ENCODE measurements around the gene MAP7D3.
"Not testable (repeated sequence)": the region's sequence is repeated elsewhere in the genome, so short reads cannot be mapped to it uniquely, and the experiment has no call there.

The MAP7D3 gene

DNA sequence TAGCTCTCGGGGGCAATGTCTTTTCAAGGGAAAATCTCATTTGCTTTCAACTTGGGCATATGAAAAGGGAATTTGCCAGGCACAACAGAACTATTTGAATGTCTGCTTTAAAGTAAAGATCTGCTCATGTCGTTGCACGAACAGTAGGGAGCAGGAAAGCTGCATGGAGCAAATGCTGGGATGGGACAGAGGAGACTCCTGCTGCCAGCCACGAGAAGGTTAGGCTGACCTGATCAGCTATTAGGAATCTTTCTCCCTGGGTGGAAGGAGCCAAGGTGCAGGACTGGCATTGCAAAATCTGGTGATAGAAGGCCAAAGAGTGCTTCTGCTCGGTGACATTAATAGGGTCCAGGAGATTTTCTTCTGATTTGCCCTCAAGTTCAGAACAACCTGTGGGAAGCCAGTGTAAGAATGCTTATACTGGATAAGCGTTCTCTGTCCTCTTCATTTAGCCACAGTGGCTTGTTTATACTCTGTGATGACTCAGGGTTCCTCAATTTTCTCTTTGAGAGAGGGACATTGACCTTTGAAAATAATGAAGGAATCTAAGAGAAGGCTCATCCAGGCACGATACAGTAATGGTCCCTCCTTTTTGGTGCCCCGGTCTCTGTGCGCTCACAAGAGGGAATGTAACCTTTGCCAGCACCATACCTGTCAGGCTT, 80.9 kb downstream of the MAP7D3 start:
- Histone ChIP-seq H3K4me3 (ENCODE audit: low read length) (no peak overlapping the region), H3K27ac (ENCODE audit: low read length) (no peak overlapping the region), H3K79me2 (ENCODE audit: low read length) (peaks cover 45% of the 10 kb centered on the region), H3K9ac (ENCODE audit: low read length) (no peak overlapping the region), H3K36me3 (replicated peaks; ENCODE audit: insufficient read depth, low read length) (no peaks in the 10 kb centered on the region), H3F3A (ENCODE audit: insufficient read depth, low read length) (no peaks in the 10 kb centered on the region), H3K4me1 (ENCODE audit: low read length) (no peaks in the 10 kb centered on the region), H3K27me3 (replicated peaks; ENCODE audit: insufficient read depth, low read length) (no peaks in the 10 kb centered on the region), H3K4me2 (ENCODE audit: low read depth, low read length) (no peak overlapping the region), H3K9me3 (replicated peaks; ENCODE audit: insufficient read depth, low read length) (no peaks in the 10 kb centered on the region), H3K9me2 (replicated peaks; ENCODE audit: insufficient read depth, low read length) (no peaks in the 10 kb centered on the region), H4K20me1 (ENCODE audit: insufficient read depth, low read length) (no peaks in the 10 kb centered on the region), H2AFZ (ENCODE audit: low read length) (no peak overlapping the region)
- no peak for DNase-seq
- TF ChIP-seq EZH2phosphoT487 (IDR thresholded peaks at IDR 0.05; ENCODE audit: low read length) (no peak), EZH2 (optimal IDR thresholded peaks at IDR 0.05; ENCODE audit: low read depth, low read length) (no peak)
- TF ChIP-seq, protein P1, sequence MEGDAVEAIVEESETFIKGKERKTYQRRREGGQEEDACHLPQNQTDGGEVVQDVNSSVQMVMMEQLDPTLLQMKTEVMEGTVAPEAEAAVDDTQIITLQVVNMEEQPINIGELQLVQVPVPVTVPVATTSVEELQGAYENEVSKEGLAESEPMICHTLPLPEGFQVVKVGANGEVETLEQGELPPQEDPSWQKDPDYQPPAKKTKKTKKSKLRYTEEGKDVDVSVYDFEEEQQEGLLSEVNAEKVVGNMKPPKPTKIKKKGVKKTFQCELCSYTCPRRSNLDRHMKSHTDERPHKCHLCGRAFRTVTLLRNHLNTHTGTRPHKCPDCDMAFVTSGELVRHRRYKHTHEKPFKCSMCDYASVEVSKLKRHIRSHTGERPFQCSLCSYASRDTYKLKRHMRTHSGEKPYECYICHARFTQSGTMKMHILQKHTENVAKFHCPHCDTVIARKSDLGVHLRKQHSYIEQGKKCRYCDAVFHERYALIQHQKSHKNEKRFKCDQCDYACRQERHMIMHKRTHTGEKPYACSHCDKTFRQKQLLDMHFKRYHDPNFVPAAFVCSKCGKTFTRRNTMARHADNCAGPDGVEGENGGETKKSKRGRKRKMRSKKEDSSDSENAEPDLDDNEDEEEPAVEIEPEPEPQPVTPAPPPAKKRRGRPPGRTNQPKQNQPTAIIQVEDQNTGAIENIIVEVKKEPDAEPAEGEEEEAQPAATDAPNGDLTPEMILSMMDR (IDR thresholded peaks at IDR 0.05; ENCODE audit: low read length): no peak

DNA sequence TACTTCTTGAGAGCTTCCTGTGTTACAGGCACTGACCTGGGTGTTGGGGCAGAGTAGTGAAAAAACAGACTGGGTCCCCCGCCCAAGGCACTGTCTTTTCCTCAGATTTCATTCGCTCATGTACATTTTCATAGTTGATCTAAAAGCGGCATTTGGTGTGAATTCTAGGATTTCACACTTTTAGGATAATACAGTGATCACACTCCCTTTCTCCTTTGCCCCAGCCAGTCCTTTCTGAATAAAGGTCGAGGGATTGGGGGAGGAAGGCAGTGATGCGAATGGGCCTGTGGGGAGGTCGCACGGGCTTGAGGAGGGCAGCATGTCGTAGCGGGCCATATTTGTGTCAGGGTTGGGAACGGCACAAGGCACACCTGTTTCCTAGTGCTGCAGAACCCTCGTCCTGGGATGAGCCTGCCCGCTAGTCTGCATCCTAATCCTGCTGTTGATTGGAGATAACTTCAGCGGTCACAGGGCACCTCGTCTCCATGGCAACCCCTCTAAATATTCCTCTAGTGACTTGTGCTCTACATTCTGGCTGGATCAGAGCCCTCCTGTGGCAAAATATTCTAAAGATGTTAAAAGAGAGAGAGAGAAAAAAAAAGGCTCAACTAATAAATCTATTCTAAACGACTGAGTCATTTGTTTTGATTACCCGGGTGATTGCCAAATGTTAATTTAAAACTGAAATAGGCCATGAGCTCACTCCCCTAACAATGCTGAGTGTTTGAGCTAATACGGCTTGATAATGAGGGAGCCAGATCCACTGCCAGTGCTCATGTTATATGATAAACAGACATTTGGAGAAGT, 82.1 kb downstream of the MAP7D3 start:
- H3K9me2 ChIP-seq (replicated peaks; ENCODE audit: insufficient read depth, low read length): no peaks in the 10 kb centered on the region
- no peaks in the 10 kb centered on the region; the same call in 1 of the 2 replicates for H3K36me3 ChIP-seq (replicated peaks; ENCODE audit: insufficient read depth, low read length)
- no peaks in the 10 kb centered on the region for H4K20me1 ChIP-seq (ENCODE audit: insufficient read depth, low read length)
- no peaks in the 10 kb centered on the region for H3K9me3 ChIP-seq (replicated peaks; ENCODE audit: insufficient read depth, low read length)
- DNase-seq: no peak
- no peak overlapping the region for H3K9ac ChIP-seq (ENCODE audit: low read length)
- no peak overlapping the region for H3K27ac ChIP-seq (ENCODE audit: low read length)
- peaks cover 56% of the 10 kb centered on the region for H3K79me2 ChIP-seq (ENCODE audit: low read length)
- H3K4me2 ChIP-seq (ENCODE audit: low read depth, low read length): no peak overlapping the region
- H3K4me1 ChIP-seq (ENCODE audit: low read length): no peaks in the 10 kb centered on the region
- no peak overlapping the region for H2AFZ ChIP-seq (ENCODE audit: low read length)
- TF ChIP-seq, protein P1 (IDR thresholded peaks at IDR 0.05; ENCODE audit: low read length): no peak
- TF ChIP-seq EZH2 (optimal IDR thresholded peaks at IDR 0.05; ENCODE audit: low read depth, low read length) (no peak), EZH2phosphoT487 (IDR thresholded peaks at IDR 0.05; ENCODE audit: low read length) (no peak)
- H3K27me3 ChIP-seq (replicated peaks; ENCODE audit: insufficient read depth, low read length): no peaks in the 10 kb centered on the region
- H3F3A ChIP-seq (ENCODE audit: insufficient read depth, low read length): no peaks in the 10 kb centered on the region; the same call in 1 of the 2 replicates
- no peak overlapping the region for H3K4me3 ChIP-seq (ENCODE audit: low read length)

DNA sequence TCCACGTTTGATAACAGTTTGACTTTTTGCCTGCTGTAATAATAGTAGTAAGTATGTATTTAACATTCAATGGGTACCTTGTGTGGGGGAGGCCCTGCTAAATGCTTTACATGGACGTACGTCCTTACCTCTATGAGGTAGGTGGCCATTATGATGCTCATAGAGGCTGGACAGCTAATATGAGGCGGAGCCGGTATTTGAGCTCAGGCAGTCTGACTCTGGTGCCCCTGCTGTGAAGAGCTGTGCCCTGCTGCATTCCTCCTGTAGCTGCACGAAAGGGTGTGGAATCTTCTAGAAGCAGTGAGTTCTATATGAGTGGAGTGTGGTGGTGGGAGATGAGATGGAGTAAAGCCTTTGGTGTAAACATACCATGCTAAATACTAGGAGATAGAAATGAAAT, 83.2 kb downstream of the MAP7D3 start:
- H3K9me2 ChIP-seq (replicated peaks; ENCODE audit: insufficient read depth, low read length); H4K20me1 ChIP-seq (ENCODE audit: insufficient read depth, low read length); H3K27me3 ChIP-seq (replicated peaks; ENCODE audit: insufficient read depth, low read length); H3K4me3 ChIP-seq (ENCODE audit: low read length); H3K4me1 ChIP-seq (ENCODE audit: low read length); H3K4me2 ChIP-seq (ENCODE audit: low read depth, low read length); H3F3A ChIP-seq (ENCODE audit: insufficient read depth, low read length); H3K9me3 ChIP-seq (replicated peaks; ENCODE audit: insufficient read depth, low read length); H3K36me3 ChIP-seq (replicated peaks; ENCODE audit: insufficient read depth, low read length); H3K27ac ChIP-seq (ENCODE audit: low read length); DNase-seq; H3K9ac ChIP-seq (ENCODE audit: low read length); H2AFZ ChIP-seq (ENCODE audit: low read length): not testable (repeated sequence)
- H3K79me2 ChIP-seq (ENCODE audit: low read length): peaks cover 68% of the 10 kb centered on the region
